ENCODE data around the gene CASZ1. TPM values are rescaled to one million over a fixed set of nuclear protein-coding genes. Genes with fewer than 3 reads are reported as not detected.

Gene CASZ1
- total RNA-seq, 1 experiment from 2014 or later, result 11.7 TPM

- TF ChIP-seq, protein P1, sequence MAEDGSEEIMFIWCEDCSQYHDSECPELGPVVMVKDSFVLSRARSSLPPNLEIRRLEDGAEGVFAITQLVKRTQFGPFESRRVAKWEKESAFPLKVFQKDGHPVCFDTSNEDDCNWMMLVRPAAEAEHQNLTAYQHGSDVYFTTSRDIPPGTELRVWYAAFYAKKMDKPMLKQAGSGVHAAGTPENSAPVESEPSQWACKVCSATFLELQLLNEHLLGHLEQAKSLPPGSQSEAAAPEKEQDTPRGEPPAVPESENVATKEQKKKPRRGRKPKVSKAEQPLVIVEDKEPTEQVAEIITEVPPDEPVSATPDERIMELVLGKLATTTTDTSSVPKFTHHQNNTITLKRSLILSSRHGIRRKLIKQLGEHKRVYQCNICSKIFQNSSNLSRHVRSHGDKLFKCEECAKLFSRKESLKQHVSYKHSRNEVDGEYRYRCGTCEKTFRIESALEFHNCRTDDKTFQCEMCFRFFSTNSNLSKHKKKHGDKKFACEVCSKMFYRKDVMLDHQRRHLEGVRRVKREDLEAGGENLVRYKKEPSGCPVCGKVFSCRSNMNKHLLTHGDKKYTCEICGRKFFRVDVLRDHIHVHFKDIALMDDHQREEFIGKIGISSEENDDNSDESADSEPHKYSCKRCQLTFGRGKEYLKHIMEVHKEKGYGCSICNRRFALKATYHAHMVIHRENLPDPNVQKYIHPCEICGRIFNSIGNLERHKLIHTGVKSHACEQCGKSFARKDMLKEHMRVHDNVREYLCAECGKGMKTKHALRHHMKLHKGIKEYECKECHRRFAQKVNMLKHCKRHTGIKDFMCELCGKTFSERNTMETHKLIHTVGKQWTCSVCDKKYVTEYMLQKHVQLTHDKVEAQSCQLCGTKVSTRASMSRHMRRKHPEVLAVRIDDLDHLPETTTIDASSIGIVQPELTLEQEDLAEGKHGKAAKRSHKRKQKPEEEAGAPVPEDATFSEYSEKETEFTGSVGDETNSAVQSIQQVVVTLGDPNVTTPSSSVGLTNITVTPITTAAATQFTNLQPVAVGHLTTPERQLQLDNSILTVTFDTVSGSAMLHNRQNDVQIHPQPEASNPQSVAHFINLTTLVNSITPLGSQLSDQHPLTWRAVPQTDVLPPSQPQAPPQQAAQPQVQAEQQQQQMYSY (CRISPR knock-in tag; IDR thresholded peaks at IDR 0.05), result no peak
- TF ChIP-seq, protein P2, sequence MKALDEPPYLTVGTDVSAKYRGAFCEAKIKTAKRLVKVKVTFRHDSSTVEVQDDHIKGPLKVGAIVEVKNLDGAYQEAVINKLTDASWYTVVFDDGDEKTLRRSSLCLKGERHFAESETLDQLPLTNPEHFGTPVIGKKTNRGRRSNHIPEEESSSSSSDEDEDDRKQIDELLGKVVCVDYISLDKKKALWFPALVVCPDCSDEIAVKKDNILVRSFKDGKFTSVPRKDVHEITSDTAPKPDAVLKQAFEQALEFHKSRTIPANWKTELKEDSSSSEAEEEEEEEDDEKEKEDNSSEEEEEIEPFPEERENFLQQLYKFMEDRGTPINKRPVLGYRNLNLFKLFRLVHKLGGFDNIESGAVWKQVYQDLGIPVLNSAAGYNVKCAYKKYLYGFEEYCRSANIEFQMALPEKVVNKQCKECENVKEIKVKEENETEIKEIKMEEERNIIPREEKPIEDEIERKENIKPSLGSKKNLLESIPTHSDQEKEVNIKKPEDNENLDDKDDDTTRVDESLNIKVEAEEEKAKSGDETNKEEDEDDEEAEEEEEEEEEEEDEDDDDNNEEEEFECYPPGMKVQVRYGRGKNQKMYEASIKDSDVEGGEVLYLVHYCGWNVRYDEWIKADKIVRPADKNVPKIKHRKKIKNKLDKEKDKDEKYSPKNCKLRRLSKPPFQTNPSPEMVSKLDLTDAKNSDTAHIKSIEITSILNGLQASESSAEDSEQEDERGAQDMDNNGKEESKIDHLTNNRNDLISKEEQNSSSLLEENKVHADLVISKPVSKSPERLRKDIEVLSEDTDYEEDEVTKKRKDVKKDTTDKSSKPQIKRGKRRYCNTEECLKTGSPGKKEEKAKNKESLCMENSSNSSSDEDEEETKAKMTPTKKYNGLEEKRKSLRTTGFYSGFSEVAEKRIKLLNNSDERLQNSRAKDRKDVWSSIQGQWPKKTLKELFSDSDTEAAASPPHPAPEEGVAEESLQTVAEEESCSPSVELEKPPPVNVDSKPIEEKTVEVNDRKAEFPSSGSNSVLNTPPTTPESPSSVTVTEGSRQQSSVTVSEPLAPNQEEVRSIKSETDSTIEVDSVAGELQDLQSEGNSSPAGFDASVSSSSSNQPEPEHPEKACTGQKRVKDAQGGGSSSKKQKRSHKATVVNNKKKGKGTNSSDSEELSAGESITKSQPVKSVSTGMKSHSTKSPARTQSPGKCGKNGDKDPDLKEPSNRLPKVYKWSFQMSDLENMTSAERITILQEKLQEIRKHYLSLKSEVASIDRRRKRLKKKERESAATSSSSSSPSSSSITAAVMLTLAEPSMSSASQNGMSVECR (CRISPR knock-in tag; IDR thresholded peaks at IDR 0.05; ENCODE audit: borderline replicate concordance), result no peak
- no peak for TF ChIP-seq TP53 (CRISPR knock-in tag; IDR thresholded peaks at IDR 0.05)
- TF ChIP-seq ZNF263 (CRISPR knock-in tag; IDR thresholded peaks at IDR 0.05; ENCODE audit: low read depth), result no peak
- no peak for TF ChIP-seq EMX1 (CRISPR knock-in tag; IDR thresholded peaks at IDR 0.05)
- TF ChIP-seq, protein P3, sequence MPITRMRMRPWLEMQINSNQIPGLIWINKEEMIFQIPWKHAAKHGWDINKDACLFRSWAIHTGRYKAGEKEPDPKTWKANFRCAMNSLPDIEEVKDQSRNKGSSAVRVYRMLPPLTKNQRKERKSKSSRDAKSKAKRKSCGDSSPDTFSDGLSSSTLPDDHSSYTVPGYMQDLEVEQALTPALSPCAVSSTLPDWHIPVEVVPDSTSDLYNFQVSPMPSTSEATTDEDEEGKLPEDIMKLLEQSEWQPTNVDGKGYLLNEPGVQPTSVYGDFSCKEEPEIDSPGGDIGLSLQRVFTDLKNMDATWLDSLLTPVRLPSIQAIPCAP (CRISPR knock-in tag; IDR thresholded peaks at IDR 0.05), result no peak
- no peak for TF ChIP-seq FOXJ3 (CRISPR knock-in tag; IDR thresholded peaks at IDR 0.05; ENCODE audit: borderline replicate concordance)
- TF ChIP-seq CBFB (CRISPR knock-in tag; IDR thresholded peaks at IDR 0.05; ENCODE audit: low read depth), result no peak
Measured at GRCh38 chr1:10629091-10629815, 167.2 kb downstream of the CASZ1 start (continued).

GRCh38 chr1:10628685-10629084 is 167.8 kb downstream of the CASZ1 start:
- ChIA-PET POLR2A (no interaction called here), CTCF (interaction anchor here (2.6 kb wide), 1 partner anchor 121 kb away, joined by 14 read pairs; no protein-coding TSS in a partner anchor)
- ATAC-seq, result no peak
- H3K27me3 Mint-ChIP-seq (ENCODE audit: low read depth), result no peaks in the 10 kb centered on the region
- H3K4me3 Mint-ChIP-seq, result no peak overlapping the region
- DNase-seq (ENCODE audit: low spot score), result no peak
- H3K27ac Mint-ChIP-seq, result no peak overlapping the region; the same call in 1 of the 2 replicates
- H3K4me1 Mint-ChIP-seq, result peaks cover 29% of the 10 kb centered on the region
- TF ChIP-seq ELF4 (CRISPR knock-in tag; IDR thresholded peaks at IDR 0.05; ENCODE audit: low read depth), result no peak
- no peak for TF ChIP-seq FOXJ3 (CRISPR knock-in tag; IDR thresholded peaks at IDR 0.05; ENCODE audit: borderline replicate concordance)
- TF ChIP-seq, protein P4, sequence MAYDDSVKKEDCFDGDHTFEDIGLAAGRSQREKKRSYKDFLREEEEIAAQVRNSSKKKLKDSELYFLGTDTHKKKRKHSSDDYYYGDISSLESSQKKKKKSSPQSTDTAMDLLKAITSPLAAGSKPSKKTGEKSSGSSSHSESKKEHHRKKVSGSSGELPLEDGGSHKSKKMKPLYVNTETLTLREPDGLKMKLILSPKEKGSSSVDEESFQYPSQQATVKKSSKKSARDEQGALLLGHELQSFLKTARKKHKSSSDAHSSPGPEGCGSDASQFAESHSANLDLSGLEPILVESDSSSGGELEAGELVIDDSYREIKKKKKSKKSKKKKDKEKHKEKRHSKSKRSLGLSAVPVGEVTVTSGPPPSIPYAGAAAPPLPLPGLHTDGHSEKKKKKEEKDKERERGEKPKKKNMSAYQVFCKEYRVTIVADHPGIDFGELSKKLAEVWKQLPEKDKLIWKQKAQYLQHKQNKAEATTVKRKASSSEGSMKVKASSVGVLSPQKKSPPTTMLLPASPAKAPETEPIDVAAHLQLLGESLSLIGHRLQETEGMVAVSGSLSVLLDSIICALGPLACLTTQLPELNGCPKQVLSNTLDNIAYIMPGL (CRISPR knock-in tag; IDR thresholded peaks at IDR 0.05), result no peak
- no peak for TF ChIP-seq ZNF396 (CRISPR knock-in tag; IDR thresholded peaks at IDR 0.05; ENCODE audit: borderline replicate concordance)
- no peak for TF ChIP-seq MYBL2 (CRISPR knock-in tag; IDR thresholded peaks at IDR 0.05)
- TF ChIP-seq, protein P5, sequence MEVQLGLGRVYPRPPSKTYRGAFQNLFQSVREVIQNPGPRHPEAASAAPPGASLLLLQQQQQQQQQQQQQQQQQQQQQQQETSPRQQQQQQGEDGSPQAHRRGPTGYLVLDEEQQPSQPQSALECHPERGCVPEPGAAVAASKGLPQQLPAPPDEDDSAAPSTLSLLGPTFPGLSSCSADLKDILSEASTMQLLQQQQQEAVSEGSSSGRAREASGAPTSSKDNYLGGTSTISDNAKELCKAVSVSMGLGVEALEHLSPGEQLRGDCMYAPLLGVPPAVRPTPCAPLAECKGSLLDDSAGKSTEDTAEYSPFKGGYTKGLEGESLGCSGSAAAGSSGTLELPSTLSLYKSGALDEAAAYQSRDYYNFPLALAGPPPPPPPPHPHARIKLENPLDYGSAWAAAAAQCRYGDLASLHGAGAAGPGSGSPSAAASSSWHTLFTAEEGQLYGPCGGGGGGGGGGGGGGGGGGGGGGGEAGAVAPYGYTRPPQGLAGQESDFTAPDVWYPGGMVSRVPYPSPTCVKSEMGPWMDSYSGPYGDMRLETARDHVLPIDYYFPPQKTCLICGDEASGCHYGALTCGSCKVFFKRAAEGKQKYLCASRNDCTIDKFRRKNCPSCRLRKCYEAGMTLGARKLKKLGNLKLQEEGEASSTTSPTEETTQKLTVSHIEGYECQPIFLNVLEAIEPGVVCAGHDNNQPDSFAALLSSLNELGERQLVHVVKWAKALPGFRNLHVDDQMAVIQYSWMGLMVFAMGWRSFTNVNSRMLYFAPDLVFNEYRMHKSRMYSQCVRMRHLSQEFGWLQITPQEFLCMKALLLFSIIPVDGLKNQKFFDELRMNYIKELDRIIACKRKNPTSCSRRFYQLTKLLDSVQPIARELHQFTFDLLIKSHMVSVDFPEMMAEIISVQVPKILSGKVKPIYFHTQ (CRISPR knock-in tag; IDR thresholded peaks at IDR 0.05), result no peak
- TF ChIP-seq TEAD1 (CRISPR knock-in tag; IDR thresholded peaks at IDR 0.05), result no peak
- TF ChIP-seq ZNF423 (CRISPR knock-in tag; IDR thresholded peaks at IDR 0.05), result no peak
- TF ChIP-seq ESRRA (CRISPR knock-in tag; IDR thresholded peaks at IDR 0.05; ENCODE audit: borderline replicate concordance), result no peak
- TF ChIP-seq, protein P6, sequence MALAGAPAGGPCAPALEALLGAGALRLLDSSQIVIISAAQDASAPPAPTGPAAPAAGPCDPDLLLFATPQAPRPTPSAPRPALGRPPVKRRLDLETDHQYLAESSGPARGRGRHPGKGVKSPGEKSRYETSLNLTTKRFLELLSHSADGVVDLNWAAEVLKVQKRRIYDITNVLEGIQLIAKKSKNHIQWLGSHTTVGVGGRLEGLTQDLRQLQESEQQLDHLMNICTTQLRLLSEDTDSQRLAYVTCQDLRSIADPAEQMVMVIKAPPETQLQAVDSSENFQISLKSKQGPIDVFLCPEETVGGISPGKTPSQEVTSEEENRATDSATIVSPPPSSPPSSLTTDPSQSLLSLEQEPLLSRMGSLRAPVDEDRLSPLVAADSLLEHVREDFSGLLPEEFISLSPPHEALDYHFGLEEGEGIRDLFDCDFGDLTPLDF (CRISPR knock-in tag; IDR thresholded peaks at IDR 0.05), result no peak
- TF ChIP-seq, protein P7, sequence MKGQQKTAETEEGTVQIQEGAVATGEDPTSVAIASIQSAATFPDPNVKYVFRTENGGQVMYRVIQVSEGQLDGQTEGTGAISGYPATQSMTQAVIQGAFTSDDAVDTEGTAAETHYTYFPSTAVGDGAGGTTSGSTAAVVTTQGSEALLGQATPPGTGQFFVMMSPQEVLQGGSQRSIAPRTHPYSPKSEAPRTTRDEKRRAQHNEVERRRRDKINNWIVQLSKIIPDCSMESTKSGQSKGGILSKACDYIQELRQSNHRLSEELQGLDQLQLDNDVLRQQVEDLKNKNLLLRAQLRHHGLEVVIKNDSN (CRISPR knock-in tag; IDR thresholded peaks at IDR 0.05), result no peak
- H3K9me3 Mint-ChIP-seq, result no peaks in the 10 kb centered on the region
- H3K36me3 Mint-ChIP-seq, result 0 out of 2 replicates have a peak, but pooled peaks cover 2% of the 10 kb centered on the region

Measured in WTC11 (cell line).